ENCODE measurements around the gene ZBTB40. TPM values are rescaled to one million over a fixed set of nuclear protein-coding genes. Genes with fewer than 3 reads are reported as not detected.

ZBTB40 gene
- total and polyA plus RNA-seq, 2 of the 13 experiments (the other 11 are each of a cell fraction or from before 2014, with no cell fraction given), result 8.8 to 16.5 TPM

DNA sequence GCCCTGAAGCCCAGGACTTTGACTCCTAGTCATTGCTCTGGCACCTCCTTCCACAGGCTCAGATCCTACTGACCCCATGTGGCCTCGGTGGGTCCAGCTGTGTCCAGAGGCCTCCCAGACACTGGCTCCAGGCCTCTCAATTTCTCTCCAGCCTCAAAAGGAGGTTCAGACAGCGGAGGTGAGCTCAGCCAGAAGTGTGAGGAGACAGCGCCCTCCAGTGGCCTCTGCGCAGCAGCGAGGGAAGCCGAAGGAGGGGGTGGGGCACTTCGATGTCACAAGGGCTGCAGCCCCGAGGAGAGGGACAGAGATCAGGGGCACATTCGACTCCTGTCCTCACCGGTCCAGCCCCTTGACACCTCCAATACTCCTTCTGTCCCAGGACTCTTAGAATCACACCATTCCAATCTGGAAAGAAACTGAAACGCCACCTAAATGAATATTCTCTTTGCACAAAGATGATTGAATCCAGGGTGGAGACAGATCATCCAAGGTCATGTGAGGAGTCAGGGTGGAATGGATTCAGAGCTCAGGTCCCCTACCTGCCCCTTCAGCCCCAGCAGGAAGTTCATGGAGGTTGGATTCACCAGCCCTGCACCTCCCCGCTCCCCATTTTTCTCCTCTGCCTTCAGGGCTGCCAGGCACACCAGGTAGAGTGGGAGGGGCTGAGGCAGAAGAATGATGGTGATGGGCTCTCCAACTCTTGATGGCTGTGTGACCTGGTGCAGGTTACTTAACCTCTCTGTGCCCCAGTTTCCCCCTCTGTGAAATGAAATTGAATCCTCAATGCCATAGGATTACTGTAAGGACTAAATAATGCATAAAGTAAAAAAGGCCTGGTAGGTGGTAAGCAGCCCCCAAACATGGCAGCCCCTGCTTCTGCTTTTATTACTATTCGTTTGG is 34.8 kb upstream of the ZBTB40 start (continued):
- TF ChIP-seq, protein P1, sequence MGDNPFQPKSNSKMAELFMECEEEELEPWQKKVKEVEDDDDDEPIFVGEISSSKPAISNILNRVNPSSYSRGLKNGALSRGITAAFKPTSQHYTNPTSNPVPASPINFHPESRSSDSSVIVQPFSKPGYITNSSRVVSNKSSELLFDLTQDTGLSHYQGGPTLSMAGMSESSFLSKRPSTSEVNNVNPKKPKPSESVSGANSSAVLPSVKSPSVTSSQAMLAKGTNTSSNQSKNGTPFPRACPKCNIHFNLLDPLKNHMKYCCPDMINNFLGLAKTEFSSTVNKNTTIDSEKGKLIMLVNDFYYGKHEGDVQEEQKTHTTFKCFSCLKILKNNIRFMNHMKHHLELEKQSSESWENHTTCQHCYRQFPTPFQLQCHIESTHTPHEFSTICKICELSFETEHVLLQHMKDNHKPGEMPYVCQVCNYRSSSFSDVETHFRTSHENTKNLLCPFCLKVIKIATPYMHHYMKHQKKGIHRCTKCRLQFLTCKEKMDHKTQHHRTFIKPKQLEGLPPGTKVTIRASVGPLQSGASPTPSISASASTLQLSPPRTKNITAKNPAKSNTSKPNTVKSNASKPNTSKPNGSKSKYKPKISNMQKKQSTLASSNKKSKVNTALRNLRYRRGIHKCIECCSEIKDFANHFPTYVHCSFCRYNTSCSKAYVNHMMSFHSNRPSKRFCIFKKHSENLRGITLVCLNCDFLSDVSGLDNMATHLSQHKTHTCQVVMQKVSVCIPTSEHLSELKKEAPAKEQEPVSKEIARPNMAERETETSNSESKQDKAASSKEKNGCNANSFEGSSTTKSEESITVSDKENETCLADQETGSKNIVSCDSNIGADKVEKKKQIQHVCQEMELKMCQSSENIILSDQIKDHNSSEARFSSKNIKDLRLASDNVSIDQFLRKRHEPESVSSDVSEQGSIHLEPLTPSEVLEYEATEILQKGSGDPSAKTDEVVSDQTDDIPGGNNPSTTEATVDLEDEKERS (CRISPR knock-in tag; IDR thresholded peaks at IDR 0.05), result no peak
- TF ChIP-seq ZFY (CRISPR knock-in tag; IDR thresholded peaks at IDR 0.05) (0 out of 2 replicates have a peak, but pooled peaks have one; percentile 26), ZNF382 (CRISPR knock-in tag; IDR thresholded peaks at IDR 0.05; ENCODE audit: borderline replicate concordance) (no peak), ZNF326 (CRISPR knock-in tag; IDR thresholded peaks at IDR 0.05; ENCODE audit: borderline replicate concordance) (no peak), ZSCAN20 (CRISPR knock-in tag; IDR thresholded peaks at IDR 0.05; ENCODE audit: borderline replicate concordance) (no peak), ZUFSP (CRISPR knock-in tag; IDR thresholded peaks at IDR 0.05; ENCODE audit: borderline replicate concordance) (no peak), ZNF256 (CRISPR knock-in tag; conservative IDR thresholded peaks at IDR 0.05) (no peak), SRSF9 (IDR thresholded peaks at IDR 0.05; ENCODE audit: borderline replicate concordance, insufficient read depth, low read depth, low read length, poor library complexity, severe bottlenecking) (no peak), MYNN (CRISPR knock-in tag; IDR thresholded peaks at IDR 0.05; ENCODE audit: low read depth) (0 out of 2 replicates have a peak, but pooled peaks have one; percentile 67), WIZ (CRISPR knock-in tag; IDR thresholded peaks at IDR 0.05) (no peak), ARNTL (CRISPR knock-in tag; IDR thresholded peaks at IDR 0.05) (no peak), MXI1 (IDR thresholded peaks at IDR 0.05; ENCODE audit: borderline replicate concordance, low read depth, low read length) (no peak), ZNF501 (CRISPR knock-in tag; IDR thresholded peaks at IDR 0.05) (peak; percentile 47; the same call in 1 of the 2 replicates), FOXA3 (CRISPR knock-in tag; IDR thresholded peaks at IDR 0.05) (0 out of 2 replicates have a peak, but pooled peaks have one; percentile 44), KLF15 (CRISPR knock-in tag; IDR thresholded peaks at IDR 0.05; ENCODE audit: borderline replicate concordance) (no peak)
- TF ChIP-seq, protein P2, sequence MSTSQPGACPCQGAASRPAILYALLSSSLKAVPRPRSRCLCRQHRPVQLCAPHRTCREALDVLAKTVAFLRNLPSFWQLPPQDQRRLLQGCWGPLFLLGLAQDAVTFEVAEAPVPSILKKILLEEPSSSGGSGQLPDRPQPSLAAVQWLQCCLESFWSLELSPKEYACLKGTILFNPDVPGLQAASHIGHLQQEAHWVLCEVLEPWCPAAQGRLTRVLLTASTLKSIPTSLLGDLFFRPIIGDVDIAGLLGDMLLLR (CRISPR knock-in tag; IDR thresholded peaks at IDR 0.05), result no peak
- TF ChIP-seq, protein P3, sequence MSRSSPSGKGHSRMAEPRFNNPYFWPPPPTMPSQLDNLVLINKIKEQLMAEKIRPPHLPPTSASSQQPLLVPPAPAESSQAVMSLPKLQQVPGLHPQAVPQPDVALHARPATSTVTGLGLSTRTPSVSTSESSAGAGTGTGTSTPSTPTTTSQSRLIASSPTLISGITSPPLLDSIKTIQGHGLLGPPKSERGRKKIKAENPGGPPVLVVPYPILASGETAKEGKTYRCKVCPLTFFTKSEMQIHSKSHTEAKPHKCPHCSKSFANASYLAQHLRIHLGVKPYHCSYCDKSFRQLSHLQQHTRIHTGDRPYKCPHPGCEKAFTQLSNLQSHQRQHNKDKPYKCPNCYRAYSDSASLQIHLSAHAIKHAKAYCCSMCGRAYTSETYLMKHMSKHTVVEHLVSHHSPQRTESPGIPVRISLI (CRISPR knock-in tag; IDR thresholded peaks at IDR 0.05; ENCODE audit: borderline replicate concordance), result no peak
- TF ChIP-seq, protein P4, sequence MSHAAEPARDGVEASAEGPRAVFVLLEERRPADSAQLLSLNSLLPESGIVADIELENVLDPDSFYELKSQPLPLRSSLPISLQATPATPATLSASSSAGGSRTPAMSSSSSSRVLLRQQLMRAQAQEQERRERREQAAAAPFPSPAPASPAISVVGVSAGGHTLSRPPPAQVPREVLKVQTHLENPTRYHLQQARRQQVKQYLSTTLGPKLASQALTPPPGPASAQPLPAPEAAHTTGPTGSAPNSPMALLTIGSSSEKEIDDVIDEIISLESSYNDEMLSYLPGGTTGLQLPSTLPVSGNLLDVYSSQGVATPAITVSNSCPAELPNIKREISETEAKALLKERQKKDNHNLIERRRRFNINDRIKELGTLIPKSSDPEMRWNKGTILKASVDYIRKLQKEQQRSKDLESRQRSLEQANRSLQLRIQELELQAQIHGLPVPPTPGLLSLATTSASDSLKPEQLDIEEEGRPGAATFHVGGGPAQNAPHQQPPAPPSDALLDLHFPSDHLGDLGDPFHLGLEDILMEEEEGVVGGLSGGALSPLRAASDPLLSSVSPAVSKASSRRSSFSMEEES (CRISPR knock-in tag; IDR thresholded peaks at IDR 0.05), result 0 out of 2 replicates have a peak, but pooled peaks have one; percentile 25

Data from HepG2 (cell line).